H1 (cell line): ENCODE results near the gene LEO1. TPM values are rescaled to one million over a fixed set of nuclear protein-coding genes. Genes with fewer than 3 reads are reported as not detected.

Experiments
- CHD7 ChIP-seq: fragments of 300-600 bp; sonication (generic); IDR thresholded peaks from 2 replicates; pipeline ENCODE4 v1.7.1; 2012; ENCODE audit warnings: low read length, moderate library complexity, mild to moderate bottlenecking, inconsistent platforms; ENCODE audit not compliant: insufficient replicate concordance
- RBBP5 ChIP-seq: IDR thresholded peaks from 2 replicates; pipeline ENCODE4 v1.7.1; 2012; ENCODE audit warnings: low read depth, mild to moderate bottlenecking, inconsistent platforms, low read length, moderate library complexity, borderline replicate concordance
- polyA plus RNA-seq, 7 experiments: library from polyadenylated mRNA; depleted of rRNA in 3 of 7; stranded (reverse) in 5 of 7; unstranded in 2 of 7; fragments of >200 nt in 5 of 7; fragments of 200-250 nt in 2 of 7; gene quantifications; 1 replicate in 5 of 7; 2 replicates in 1 of 7; 4 replicates in 1 of 7; pipeline versions ENCODE4 v1.2.1 to v1.2.3, GENCODE V29; 2011 to 2013; ENCODE audit warnings: missing spikeins in 2 of 7, mixed read lengths in 2 of 7
- total RNA-seq: library from RNA; stranded (reverse); fragmentation: NEBNext Ultra II Directional; extraction: Animal tissue kit (Norgen Biotek cat#: 25700); gene quantifications from 2 replicates; pipeline ENCODE4 v1.2.1, GENCODE V29; 2021

LEO1 gene
- total and polyA plus RNA-seq, 2 of the 8 experiments (the other 6 are each of a cell fraction or from before 2014, with no cell fraction given): 1.6 to 27.4 TPM

- TF ChIP-seq CHD7: no peak
- no peak for TF ChIP-seq RBBP5
Measured at GRCh38 chr15:51955504-51955903, 16.1 kb downstream of the LEO1 start (continued).
